PC-3 (cell line): ENCODE results near the gene IGFBP7.

Source experiments
- EZH2phosphoT487 ChIP-seq: fragments of 300-600 bp; sonication (generic); IDR thresholded peaks from 2 replicates; pipeline ENCODE4 v1.6.1; 2018; ENCODE audit warnings: mild to moderate bottlenecking, antibody characterized with exemption, low read length, borderline replicate concordance
- TF ChIP-seq, protein P1 (sequence below): fragments of 300-600 bp; sonication (generic); conservative IDR thresholded peaks from 2 replicates; pipeline ENCODE4 v1.5.1; 2017; ENCODE audit warnings: antibody characterized with exemption, low read depth, mild to moderate bottlenecking, low read length

- TF ChIP-seq, protein P1, sequence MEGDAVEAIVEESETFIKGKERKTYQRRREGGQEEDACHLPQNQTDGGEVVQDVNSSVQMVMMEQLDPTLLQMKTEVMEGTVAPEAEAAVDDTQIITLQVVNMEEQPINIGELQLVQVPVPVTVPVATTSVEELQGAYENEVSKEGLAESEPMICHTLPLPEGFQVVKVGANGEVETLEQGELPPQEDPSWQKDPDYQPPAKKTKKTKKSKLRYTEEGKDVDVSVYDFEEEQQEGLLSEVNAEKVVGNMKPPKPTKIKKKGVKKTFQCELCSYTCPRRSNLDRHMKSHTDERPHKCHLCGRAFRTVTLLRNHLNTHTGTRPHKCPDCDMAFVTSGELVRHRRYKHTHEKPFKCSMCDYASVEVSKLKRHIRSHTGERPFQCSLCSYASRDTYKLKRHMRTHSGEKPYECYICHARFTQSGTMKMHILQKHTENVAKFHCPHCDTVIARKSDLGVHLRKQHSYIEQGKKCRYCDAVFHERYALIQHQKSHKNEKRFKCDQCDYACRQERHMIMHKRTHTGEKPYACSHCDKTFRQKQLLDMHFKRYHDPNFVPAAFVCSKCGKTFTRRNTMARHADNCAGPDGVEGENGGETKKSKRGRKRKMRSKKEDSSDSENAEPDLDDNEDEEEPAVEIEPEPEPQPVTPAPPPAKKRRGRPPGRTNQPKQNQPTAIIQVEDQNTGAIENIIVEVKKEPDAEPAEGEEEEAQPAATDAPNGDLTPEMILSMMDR, result no peak
- no peak for TF ChIP-seq EZH2phosphoT487
These were observed 14.9 kb downstream of the IGFBP7 start for GRCh38 chr4:57095245-57095644.
